Vagina (tissue), 2 donors: ENCODE results near the gene TXNL4A.

Experiments used
- POLR2A ChIP-seq, 2 donors: fragments of 450-650 bp; IDR thresholded peaks; one replicate each; pipeline ENCODE4 v1.6.1; 2017; ENCODE audit warnings: antibody characterized with exemption in 2 of 2, mild to moderate bottlenecking in 2 of 2, moderate library complexity in 2 of 2
- POLR2AphosphoS5 ChIP-seq, 2 donors: sonication (generic); formaldehyde crosslinking; IDR thresholded peaks; one replicate each; pipeline ENCODE4 v1.9.0; 2017; ENCODE audit warnings: antibody characterized with exemption in 2 of 2, mild to moderate bottlenecking in 2 of 2, low read depth in 1 of 2; ENCODE audit not compliant: insufficient read depth in 1 of 2
- TF ChIP-seq, protein P1 (sequence below), 3 experiments: fragments of 450-650 bp in 2 of 3; fragments of 200-600 bp in 1 of 3; sonication (generic) in 1 of 3; IDR thresholded peaks; one replicate each; pipeline ENCODE4 v1.5.1; 2017 to 2019; ENCODE audit warnings: antibody characterized with exemption in 3 of 3, mild to moderate bottlenecking in 2 of 3, moderate library complexity in 2 of 3

DNA sequence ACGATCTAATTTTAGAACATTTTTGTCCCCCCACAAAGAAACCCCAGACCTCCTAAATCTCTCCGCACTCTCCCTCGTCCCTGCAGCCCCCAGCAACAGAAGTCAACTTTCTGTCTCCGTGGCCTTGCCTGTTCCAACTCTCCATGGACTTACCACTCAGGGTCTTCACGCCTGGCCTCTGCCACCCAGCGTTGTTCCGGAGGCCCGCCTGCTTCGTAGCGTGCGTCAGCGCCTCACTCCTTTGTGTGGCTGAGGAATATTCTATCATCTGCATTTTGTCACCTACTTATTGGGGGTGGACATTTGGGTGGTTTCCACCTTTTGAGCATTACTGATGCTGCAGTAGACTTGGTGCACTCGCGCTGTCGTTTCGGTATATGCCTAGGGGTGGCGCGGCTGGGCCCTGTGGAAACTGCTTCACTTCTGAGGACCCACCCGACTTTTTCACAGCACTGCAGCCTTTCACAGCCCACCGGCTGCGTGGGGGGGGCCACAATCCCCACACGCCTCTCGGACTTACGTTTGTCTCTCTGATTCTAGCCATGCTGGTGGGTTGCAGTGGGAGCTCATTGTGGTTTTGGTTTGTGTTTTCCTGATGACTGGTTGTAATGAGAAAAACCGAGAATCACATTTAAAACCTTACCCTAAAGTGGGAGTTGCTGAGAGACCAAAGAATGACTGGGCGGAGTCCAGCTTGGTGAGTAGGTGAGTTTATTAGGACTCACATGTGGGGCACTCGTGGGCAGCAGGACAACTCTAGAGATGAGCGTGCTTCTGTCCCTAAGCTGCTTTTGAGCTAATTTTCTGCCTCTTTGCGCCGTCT, 25.3 kb downstream of the TXNL4A start:
- TF ChIP-seq, protein P1, sequence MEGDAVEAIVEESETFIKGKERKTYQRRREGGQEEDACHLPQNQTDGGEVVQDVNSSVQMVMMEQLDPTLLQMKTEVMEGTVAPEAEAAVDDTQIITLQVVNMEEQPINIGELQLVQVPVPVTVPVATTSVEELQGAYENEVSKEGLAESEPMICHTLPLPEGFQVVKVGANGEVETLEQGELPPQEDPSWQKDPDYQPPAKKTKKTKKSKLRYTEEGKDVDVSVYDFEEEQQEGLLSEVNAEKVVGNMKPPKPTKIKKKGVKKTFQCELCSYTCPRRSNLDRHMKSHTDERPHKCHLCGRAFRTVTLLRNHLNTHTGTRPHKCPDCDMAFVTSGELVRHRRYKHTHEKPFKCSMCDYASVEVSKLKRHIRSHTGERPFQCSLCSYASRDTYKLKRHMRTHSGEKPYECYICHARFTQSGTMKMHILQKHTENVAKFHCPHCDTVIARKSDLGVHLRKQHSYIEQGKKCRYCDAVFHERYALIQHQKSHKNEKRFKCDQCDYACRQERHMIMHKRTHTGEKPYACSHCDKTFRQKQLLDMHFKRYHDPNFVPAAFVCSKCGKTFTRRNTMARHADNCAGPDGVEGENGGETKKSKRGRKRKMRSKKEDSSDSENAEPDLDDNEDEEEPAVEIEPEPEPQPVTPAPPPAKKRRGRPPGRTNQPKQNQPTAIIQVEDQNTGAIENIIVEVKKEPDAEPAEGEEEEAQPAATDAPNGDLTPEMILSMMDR (IDR thresholded peaks at IDR 0.05), result no peak
- TF ChIP-seq POLR2A (IDR thresholded peaks at IDR 0.05), result no peak
- no peak for TF ChIP-seq POLR2AphosphoS5 (IDR thresholded peaks at IDR 0.05; ENCODE audit: insufficient read depth in 1 of 2, low read depth in 1 of 2)
